GM10248 (cell line): Measurements from ENCODE around the gene ERFL.

Experiments used
- CTCF ChIA-PET: fragments of 300-600 bp; sonication (Branson Sonifier 250); formaldehyde crosslinking; extraction: SDS; loops from one replicate; lab custom pipeline; 2021; ENCODE audit warnings: antibody characterized with exemption; lab: Yijun Ruan, JAX
- POLR2A ChIA-PET: fragments of 350-650 bp; sonication (Branson Sonifier 250); formaldehyde crosslinking; extraction: SDS; loops from one replicate; lab custom pipeline; 2020; ENCODE audit warnings: antibody characterized with exemption; lab: Yijun Ruan, JAX
- DNase-seq: peaks from one replicate; pipeline ENCODE4 v3.0.0; 2012; ENCODE audit errors: extremely low spot score
- TF ChIP-seq, protein P1 (sequence below): IDR thresholded peaks from 2 replicates; pipeline ENCODE4 v1.5.1; 2012; ENCODE audit warnings: mild to moderate bottlenecking, low read depth; ENCODE audit errors: extremely low read depth, missing control alignments, control extremely low read depth

Gene ERFL

DNA sequence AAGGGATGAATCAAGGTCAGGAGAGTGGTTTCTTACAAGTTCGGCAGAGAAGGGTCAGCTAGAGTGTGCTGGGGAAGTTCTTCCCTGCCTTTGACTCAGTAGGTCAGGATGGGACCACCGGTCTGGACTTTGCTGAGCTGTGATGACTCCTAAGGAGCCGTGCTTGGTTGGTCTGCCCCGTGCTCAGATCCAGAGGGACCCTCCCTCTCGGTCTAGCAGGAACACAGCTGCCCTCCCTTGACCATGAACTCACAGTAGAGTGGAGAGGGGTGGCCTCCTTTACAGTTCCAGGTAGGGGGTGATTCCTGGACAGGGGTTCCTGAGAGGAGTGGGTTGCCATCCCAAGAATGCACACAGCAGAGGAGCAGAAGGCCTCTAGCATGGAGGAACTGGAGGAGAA, 63.9 kb downstream of the ERFL start:
- ChIA-PET CTCF (interaction anchor here (4.2 to 7.3 kb wide), 2 partner anchors 9 to 87 kb away, joined by 27 to 33 read pairs; no protein-coding TSS in a partner anchor), POLR2A (interaction anchor here (1.2 to 2.6 kb wide), 5 partner anchors 9 to 81 kb away, joined by 4 to 10 read pairs (median 6); no protein-coding TSS in a partner anchor)
- TF ChIP-seq, protein P1, sequence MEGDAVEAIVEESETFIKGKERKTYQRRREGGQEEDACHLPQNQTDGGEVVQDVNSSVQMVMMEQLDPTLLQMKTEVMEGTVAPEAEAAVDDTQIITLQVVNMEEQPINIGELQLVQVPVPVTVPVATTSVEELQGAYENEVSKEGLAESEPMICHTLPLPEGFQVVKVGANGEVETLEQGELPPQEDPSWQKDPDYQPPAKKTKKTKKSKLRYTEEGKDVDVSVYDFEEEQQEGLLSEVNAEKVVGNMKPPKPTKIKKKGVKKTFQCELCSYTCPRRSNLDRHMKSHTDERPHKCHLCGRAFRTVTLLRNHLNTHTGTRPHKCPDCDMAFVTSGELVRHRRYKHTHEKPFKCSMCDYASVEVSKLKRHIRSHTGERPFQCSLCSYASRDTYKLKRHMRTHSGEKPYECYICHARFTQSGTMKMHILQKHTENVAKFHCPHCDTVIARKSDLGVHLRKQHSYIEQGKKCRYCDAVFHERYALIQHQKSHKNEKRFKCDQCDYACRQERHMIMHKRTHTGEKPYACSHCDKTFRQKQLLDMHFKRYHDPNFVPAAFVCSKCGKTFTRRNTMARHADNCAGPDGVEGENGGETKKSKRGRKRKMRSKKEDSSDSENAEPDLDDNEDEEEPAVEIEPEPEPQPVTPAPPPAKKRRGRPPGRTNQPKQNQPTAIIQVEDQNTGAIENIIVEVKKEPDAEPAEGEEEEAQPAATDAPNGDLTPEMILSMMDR: no peak
- no peak for DNase-seq

DNA sequence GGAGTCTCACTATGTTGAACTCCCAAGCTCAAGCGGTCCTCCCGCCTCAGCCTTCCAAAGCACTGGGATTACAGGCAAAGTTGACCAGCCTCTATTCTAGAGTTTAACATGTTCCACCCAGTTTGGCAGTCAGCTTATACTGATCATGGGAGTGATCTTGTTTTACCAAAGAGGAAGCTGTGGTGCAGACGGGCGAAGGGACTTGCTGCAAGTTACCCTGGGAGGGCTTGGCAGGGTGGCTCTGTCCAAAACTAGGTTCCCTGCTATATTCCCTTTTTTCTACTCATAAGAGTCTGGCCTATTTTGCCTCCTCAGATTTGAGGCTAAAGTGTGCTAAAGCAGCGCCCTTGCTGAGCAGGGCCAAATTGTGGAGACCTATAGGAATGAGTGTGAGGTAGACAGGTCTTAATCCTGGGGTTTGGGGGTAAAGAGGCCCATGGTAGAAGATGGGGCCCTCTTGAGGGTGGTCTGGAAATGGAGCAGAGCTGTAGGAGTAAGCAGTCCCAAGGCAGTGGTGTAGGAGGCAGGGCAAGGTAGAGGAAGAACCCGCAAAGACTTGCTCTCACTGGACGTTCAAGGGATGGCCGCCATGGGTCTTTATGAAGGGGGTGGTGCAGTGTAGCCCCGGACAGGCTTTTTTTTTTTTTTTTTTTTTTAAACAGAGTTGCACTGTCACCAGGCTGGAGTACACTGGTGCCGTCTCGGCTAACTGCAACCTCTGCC, 64.9 kb downstream of the ERFL start:
- DNase-seq: no peak
- POLR2A ChIA-PET: interaction anchor here (0.6 to 2.6 kb wide), 3 partner anchors 10 to 619 kb away, joined by 6 to 10 read pairs (median 7); no protein-coding TSS in a partner anchor
- CTCF ChIA-PET: interaction anchor here (0.6 to 7.3 kb wide), 6 partner anchors 10 to 94 kb away, joined by 3 to 33 read pairs (median 4); no protein-coding TSS in a partner anchor
- TF ChIP-seq, protein P1: no peak

DNA sequence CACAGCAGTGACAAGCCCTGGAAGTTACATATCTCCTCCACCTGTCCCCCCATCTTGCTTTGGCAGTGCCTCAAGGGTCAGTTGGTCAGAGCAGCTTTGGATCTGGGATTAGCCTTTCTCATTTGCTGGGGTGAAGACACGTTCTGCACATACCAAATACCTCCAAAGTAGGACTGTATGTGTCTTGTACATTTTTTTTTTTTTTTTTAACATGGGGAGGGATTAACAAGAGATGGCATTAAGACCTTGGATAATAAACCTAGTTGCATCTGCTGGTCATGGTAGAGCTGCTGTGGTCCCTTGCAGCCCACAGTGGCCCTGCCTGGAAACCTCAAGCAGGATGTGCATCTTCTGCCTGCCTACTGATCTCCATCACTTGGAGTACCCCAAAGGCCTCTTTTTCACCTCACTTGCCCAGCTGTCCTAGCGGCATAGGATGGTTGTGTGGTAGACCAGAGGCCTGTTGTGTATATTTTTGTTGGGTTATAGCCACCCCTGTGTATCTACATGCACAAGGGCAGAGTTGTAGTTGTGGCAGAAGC, 65.7 kb downstream of the ERFL start:
- TF ChIP-seq, protein P1: no peak
- CTCF ChIA-PET: interaction anchor here (0.8 to 7.3 kb wide), 5 partner anchors 10 to 95 kb away, joined by 3 to 33 read pairs (median 5); no protein-coding TSS in a partner anchor
- POLR2A ChIA-PET: interaction anchor here (1.6 to 2.6 kb wide), 2 partner anchors 10 to 13 kb away, joined by 6 to 10 read pairs; no protein-coding TSS in a partner anchor
- DNase-seq: no peak

DNA sequence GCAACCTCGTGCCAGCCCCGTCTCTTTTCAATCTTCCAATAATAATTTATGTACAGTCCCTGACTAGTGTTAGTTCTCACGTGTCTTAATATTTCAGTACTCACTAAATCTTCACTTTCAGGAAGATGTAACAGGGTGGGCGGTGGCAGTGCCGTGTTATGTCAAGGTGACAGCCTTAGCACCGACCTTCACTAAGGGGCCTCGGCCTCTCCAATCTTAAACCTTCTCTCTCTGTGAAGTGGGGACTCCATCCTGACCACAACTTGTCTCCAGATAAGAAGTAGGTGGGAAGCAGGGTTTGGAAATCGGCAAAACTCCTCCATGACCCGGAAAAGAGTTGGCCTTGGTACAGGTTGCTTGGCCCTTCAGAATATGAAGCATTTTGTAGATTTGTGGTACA, 66.4 kb downstream of the ERFL start:
- POLR2A ChIA-PET: interaction anchor here (2.6 kb wide), 1 partner anchor 11 kb away, joined by 10 read pairs; no protein-coding TSS in a partner anchor
- CTCF ChIA-PET: interaction anchor here (1.3 to 4.2 kb wide), 4 partner anchors 9 to 96 kb away, joined by 3 to 31 read pairs (median 16); no protein-coding TSS in a partner anchor
- TF ChIP-seq, protein P1: no peak
- DNase-seq: no peak

DNA sequence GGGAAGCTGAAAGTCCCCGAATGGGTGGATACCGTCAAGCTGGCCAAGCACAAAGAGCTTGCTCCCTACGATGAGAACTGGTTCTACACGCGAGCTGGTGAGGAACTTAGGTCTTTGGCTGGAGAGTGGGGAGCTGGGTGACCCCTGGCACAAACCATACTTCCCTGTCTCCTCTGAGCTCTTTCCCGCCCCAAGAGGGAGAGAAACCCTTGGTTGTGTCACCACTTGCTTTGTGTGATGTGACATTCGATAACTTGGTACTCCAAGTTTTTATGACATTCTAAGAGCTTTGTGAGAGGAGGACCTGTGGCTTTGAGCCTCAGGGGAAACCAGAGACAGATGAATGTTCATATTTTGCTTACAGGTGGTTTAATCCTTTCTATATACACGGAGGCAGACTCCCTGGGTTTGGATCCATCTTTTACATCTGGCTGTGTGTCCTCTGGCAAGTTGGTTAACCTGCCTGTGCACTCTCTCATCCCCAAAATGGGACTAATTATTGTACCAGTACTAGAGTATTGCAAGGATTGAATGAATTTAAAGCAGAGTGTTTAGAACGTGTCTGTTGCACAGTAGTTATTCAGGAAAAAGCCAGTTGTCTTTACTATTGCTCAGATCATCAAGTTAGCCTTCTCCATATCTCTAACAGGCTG, 67.0 kb downstream of the ERFL start:
- ChIA-PET CTCF (interaction anchor here (0.9 to 3.7 kb wide), 9 partner anchors 8 to 96 kb away, joined by 3 to 31 read pairs (median 4); no protein-coding TSS in a partner anchor), POLR2A (interaction anchor here (2.2 to 2.5 kb wide), 2 partner anchors 11 to 85 kb away, joined by 12 to 31 read pairs; no protein-coding TSS in a partner anchor)
- TF ChIP-seq, protein P1: no peak

DNA sequence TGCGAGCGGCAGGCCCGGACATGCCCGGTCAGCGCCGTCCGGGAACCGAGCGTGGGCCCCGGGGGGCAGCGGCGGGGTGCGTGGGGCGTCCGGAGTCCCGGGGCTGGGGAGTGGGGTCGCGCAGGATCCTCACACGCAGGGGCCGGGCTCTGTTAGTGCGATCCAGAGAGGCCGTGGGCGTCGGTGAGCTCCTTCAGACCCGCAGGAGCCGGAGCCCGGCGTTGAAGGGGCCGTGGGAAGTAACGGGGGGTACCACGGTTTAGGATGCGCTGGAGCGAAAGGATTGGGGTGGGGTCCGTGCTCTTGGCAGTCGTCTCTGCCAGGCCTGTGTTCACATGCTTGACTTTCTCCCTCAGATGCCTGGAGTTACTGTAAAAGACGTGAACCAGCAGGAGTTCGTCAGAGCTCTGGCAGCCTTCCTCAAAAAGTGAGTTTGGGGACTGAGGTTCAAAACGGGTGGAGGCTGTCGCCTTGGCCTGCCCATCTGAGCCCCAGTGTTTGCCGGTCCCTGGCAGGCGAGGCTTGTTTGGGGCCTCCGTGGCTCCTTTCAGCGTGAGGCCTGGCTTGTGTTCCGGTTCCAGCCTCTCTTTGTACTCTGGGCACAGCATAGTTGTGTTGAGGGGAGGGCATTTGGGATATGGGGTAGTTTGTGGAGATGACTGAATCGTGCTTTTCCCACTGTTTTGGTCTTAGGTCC, 67.7 kb downstream of the ERFL start:
- no peak for DNase-seq
- TF ChIP-seq, protein P1: no peak
- POLR2A ChIA-PET: interaction anchor here (0.6 to 2.5 kb wide), 6 partner anchors 11 to 86 kb away, joined by 3 to 31 read pairs (median 8); no protein-coding TSS in a partner anchor
- CTCF ChIA-PET: interaction anchor here (0.7 to 3.7 kb wide), 17 partner anchors 8 to 297 kb away, joined by 3 to 31 read pairs (median 4); no protein-coding TSS in a partner anchor

More for the DNA sequence above, 67.0 kb downstream of the ERFL start:
- no peak for DNase-seq
